Neural progenitor cell (in vitro differentiated cells): ENCODE data around the gene TGFBR3.

Source experiments
- CTCF ChIP-seq: fragments of 200-600 bp; sonication (generic); IDR thresholded peaks from 2 replicates; pipeline ENCODE4 v1.5.1; 2017; ENCODE audit warnings: antibody characterized with exemption, mild to moderate bottlenecking
- EZH2 ChIP-seq: fragments of 200-600 bp; sonication (generic); IDR thresholded peaks from 2 replicates; pipeline ENCODE4 v1.6.1; 2017; ENCODE audit warnings: antibody characterized with exemption, mild to moderate bottlenecking, moderate library complexity
- EZH2phosphoT487 ChIP-seq: fragments of 200-600 bp; sonication (generic); IDR thresholded peaks from 2 replicates; pipeline ENCODE4 v1.6.1; 2017; ENCODE audit warnings: antibody characterized with exemption

GRCh38 chr1:91819038-91819788, 66.7 kb downstream of the TGFBR3 start:
- no peak for TF ChIP-seq CTCF
- no peak for TF ChIP-seq EZH2phosphoT487
- TF ChIP-seq EZH2: no peak
